ENCODE measurements around the gene C8A.

DNA sequence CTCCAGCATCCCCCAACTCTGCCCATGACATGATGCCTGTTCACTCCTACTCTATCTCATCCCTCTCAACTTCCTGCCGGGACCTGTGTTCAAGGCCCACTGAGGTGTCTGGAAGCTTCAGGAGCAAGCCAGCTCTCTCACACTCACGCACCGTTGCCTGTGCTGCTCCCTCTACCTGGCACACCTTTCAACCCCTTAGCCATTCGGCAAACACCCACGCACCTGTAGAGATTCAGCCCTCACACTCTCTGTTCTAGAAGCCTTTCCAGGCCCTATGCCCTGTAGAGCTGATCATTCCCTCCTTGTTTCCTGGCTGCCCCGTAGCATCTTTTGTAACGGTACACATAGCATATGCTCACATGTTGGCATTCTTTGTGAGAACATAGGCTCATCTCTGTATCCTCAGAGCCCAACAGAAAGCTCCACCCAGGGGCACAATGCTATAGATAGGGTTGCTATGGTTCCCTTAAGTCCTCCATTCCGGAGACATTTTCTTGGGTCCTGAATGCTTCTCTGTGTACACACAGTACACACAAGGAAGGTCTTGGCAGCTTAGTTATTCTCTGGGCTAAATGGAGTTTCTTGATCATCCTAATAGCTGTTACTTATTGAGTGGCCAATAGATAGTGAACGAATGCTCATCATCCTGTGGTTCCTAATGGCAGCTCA lies 109.9 kb downstream of the C8A start:
- no peak for TF ChIP-seq CTCF (IDR thresholded peaks at IDR 0.05 in 2 of 3, conservative IDR thresholded peaks at IDR 0.05 in 1 of 3; ENCODE audit: control insufficient read depth in 2 of 3, extremely low read depth in 1 of 3, insufficient read depth in 1 of 3, low read depth in 3 of 3, low read length in 3 of 3)
- TF ChIP-seq NRF1 (conservative IDR thresholded peaks at IDR 0.05; ENCODE audit: low read depth, low read length): no peak
- TF ChIP-seq TCF7 (IDR thresholded peaks at IDR 0.05; ENCODE audit: borderline replicate concordance): no peak

Data from GM12878 (cell line).